K562 (cell line): ENCODE measurements around the gene API5. TPM values are rescaled to one million over a fixed set of nuclear protein-coding genes. Genes with fewer than 3 reads are reported as not detected.

Experiments used
- DEAF1 ChIP-seq: fragments of 450-650 bp; formaldehyde crosslinking; IDR thresholded peaks from 2 replicates; pipeline ENCODE4 v1.4.0; 2020; ENCODE audit warnings: mild to moderate bottlenecking, moderate library complexity
- DLX4 ChIP-seq: fragments of 250-450 bp; sonication (Bioruptor Pico); IDR thresholded peaks from 2 replicates; pipeline ENCODE4 v1.6.1; 2021; ENCODE audit warnings: mild to moderate bottlenecking
- ESRRB ChIP-seq: fragments of 250-450 bp; sonication (Bioruptor Pico); IDR thresholded peaks from 2 replicates; pipeline ENCODE4 v1.5.0; 2020; ENCODE audit warnings: mild to moderate bottlenecking, moderate library complexity, borderline replicate concordance
- GATAD2A ChIP-seq: fragments of 450-650 bp; IDR thresholded peaks from 2 replicates; pipeline ENCODE4 v1.6.1; 2017
- GTF2A2 ChIP-seq: IDR thresholded peaks from 2 replicates; pipeline ENCODE4 v1.6.1; 2016; ENCODE audit warnings: mild to moderate bottlenecking, missing genetic modification characterization, missing compliant biosample characterization
- HMG20A ChIP-seq: fragments of 450-650 bp; formaldehyde crosslinking; conservative IDR thresholded peaks from 2 replicates; pipeline ENCODE4 v1.4.0; 2020; ENCODE audit warnings: mild to moderate bottlenecking, mixed read lengths
- HMGN3 ChIP-seq: IDR thresholded peaks from 2 replicates; pipeline ENCODE4 v1.6.1; 2011; ENCODE audit warnings: borderline replicate concordance, low read depth, mild to moderate bottlenecking, mixed read lengths, low read length; ENCODE audit not compliant: insufficient read length; ENCODE audit errors: extremely low read depth
- KDM1A ChIP-seq, 2 experiments: fragments of 450-650 bp; IDR thresholded peaks; 2 replicates each; pipeline ENCODE4 v1.6.1; 2016; ENCODE audit warnings: mild to moderate bottlenecking in 2 of 2
- KDM4B ChIP-seq, 2 experiments: fragments of 450-650 bp in 1 of 2; sonication (generic) in 1 of 2; IDR thresholded peaks; 2 replicates each; pipeline ENCODE4 v1.6.1; 2016 to 2017; ENCODE audit warnings: borderline replicate concordance in 2 of 2, antibody characterized with exemption in 1 of 2, low read depth in 1 of 2, mild to moderate bottlenecking in 1 of 2
- NCOA1 ChIP-seq: fragments of 450-650 bp; IDR thresholded peaks from 2 replicates; pipeline ENCODE4 v1.6.1; 2016; ENCODE audit warnings: low read depth
- NCOR1 ChIP-seq: fragments of 450-650 bp; IDR thresholded peaks from 2 replicates; pipeline ENCODE4 v1.6.1; 2016; ENCODE audit warnings: mild to moderate bottlenecking, moderate library complexity
- PHF8 ChIP-seq: fragments of 200-600 bp; sonication (generic); IDR thresholded peaks from 2 replicates; pipeline ENCODE4 v1.6.1; 2012; ENCODE audit warnings: mixed run types, mild to moderate bottlenecking, inconsistent platforms, low read length, moderate library complexity, borderline replicate concordance
- POLR2G ChIP-seq: fragments of 200-400 bp; formaldehyde crosslinking; IDR thresholded peaks from 2 replicates; pipeline ENCODE4 v1.6.1; 2017; ENCODE audit warnings: low read depth, mild to moderate bottlenecking, antibody characterized with exemption, low read length, moderate library complexity
- PTBP1 ChIP-seq: fragments of 200-400 bp; formaldehyde crosslinking; IDR thresholded peaks from 2 replicates; pipeline ENCODE4 v1.6.1; 2017; ENCODE audit warnings: low read depth, low read length
- PTRF ChIP-seq: fragments of 450-650 bp; IDR thresholded peaks from 2 replicates; pipeline ENCODE4 v1.6.1; 2016; ENCODE audit warnings: mild to moderate bottlenecking, missing genetic modification characterization, missing compliant biosample characterization
- PYGO2 ChIP-seq: fragments of 450-650 bp; IDR thresholded peaks from 2 replicates; pipeline ENCODE4 v1.6.1; 2016; ENCODE audit warnings: mild to moderate bottlenecking, missing genetic modification characterization, moderate library complexity, missing compliant biosample characterization
- SMAD3 ChIP-seq: fragments of 450-650 bp; formaldehyde crosslinking; conservative IDR thresholded peaks from 2 replicates; pipeline ENCODE4 v1.4.0; 2020; ENCODE audit warnings: mild to moderate bottlenecking
- SP1 ChIP-seq: sonication (generic); formaldehyde crosslinking; IDR thresholded peaks from 2 replicates; pipeline ENCODE4 v1.8.1; 2022; ENCODE audit warnings: mild to moderate bottlenecking, missing genetic modification reagents
- ZNF707 ChIP-seq: fragments of 250-450 bp; sonication (Bioruptor Pico); conservative IDR thresholded peaks from 2 replicates; pipeline ENCODE4 v1.8.0; 2022; ENCODE audit warnings: inconsistent platforms, mild to moderate bottlenecking, moderate library complexity
- ZNF740 ChIP-seq, 3 experiments: fragments of 200-800 bp in 1 of 3; sonication (Bioruptor generic) in 1 of 3; sonication (generic) in 1 of 3; formaldehyde crosslinking in 1 of 3; IDR thresholded peaks; 2 replicates each; pipeline versions ENCODE4 v1.6.1 to v1.8.0; 2016 to 2022; ENCODE audit warnings: mild to moderate bottlenecking in 2 of 3, missing compliant biosample characterization in 2 of 3, missing genetic modification characterization in 2 of 3, missing genetic modification reagents in 1 of 3
- polyA plus RNA-seq, 8 experiments: library from polyadenylated mRNA; depleted of rRNA in 4 of 8; stranded (reverse) in 5 of 8; unstranded in 3 of 8; fragments of >200 nt; fragmentation: Nextera tagmentation in 2 of 8; fragmentation: Illumina TruSeq in 1 of 8; extraction: Ambion mirVana in 2 of 8; extraction: Trizol in 1 of 8; gene quantifications; 2 replicates each; pipeline versions ENCODE4 v1.2.1 to v1.2.3, GENCODE V29; 2011 to 2014; ENCODE audit warnings: inconsistent platforms in 1 of 8, missing spikeins in 1 of 8
- total RNA-seq, 7 experiments: library from RNA; depleted of rRNA in 6 of 7; stranded (reverse); fragments of >200 nt in 6 of 7; fragmentation: Illumina TruSeq in 2 of 7; extraction: Trizol in 2 of 7; gene quantifications; 2 replicates each; pipeline versions ENCODE4 v1.2.1 to v1.2.3, GENCODE V29; 2011 to 2021; ENCODE audit warnings: low replicate concordance in 1 of 7
- TF ChIP-seq, protein P1 (sequence below): sonication (generic); formaldehyde crosslinking; IDR thresholded peaks from 2 replicates; pipeline ENCODE4 v1.8.1; 2022; ENCODE audit warnings: missing genetic modification reagents
- TF ChIP-seq, protein P2 (sequence below): IDR thresholded peaks from 2 replicates; pipeline ENCODE4 v1.6.1; 2014; ENCODE audit warnings: antibody characterized with exemption

The API5 gene
- total and polyA plus RNA-seq, 9 of the 15 experiments (the other 6 are each of a cell fraction or from before 2014, with no cell fraction given) = 59.8 to 146 (median 123) TPM

GRCh38 chr11:43311791-43312607, at the start of gene API5 (continued):
- TF ChIP-seq ZNF740 (CRISPR knock-in tag; IDR thresholded peaks at IDR 0.05) (peak; percentile 99), ZNF740 (tag; IDR thresholded peaks at IDR 0.05) (peak in 1 of 2 experiments; percentile 99; a peak in 2 of 4 replicates), SMAD3 (CRISPR knock-in tag) (0 out of 2 replicates have a peak, but pooled peaks have one; percentile 43), PTBP1 (no peak), PTRF (no peak), NCOA1 (no peak), PHF8 (peak; percentile 97), HMG20A (no peak), POLR2G (peak; percentile 96), ZNF707 (CRISPR knock-in tag) (no peak), NCOR1 (peak; percentile 23; the same call in 1 of the 2 replicates), GATAD2A (no peak), PYGO2 (tag) (no peak), DLX4 (CRISPR knock-in tag) (no peak), KDM4B (IDR thresholded peaks at IDR 0.05; ENCODE audit: borderline replicate concordance in 2 of 2, low read depth in 1 of 2) (peak in 1 of 2 experiments; percentile 66; a peak in 1 of 4 replicates), KDM1A (IDR thresholded peaks at IDR 0.05) (no peak), HMGN3 (peak; percentile 92), DEAF1 (0 out of 2 replicates have a peak, but pooled peaks have one; percentile 22), ESRRB (CRISPR knock-in tag) (no peak), SP1 (CRISPR knock-in tag) (peak; percentile 76), GTF2A2 (tag) (no peak)
- TF ChIP-seq, protein P1, sequence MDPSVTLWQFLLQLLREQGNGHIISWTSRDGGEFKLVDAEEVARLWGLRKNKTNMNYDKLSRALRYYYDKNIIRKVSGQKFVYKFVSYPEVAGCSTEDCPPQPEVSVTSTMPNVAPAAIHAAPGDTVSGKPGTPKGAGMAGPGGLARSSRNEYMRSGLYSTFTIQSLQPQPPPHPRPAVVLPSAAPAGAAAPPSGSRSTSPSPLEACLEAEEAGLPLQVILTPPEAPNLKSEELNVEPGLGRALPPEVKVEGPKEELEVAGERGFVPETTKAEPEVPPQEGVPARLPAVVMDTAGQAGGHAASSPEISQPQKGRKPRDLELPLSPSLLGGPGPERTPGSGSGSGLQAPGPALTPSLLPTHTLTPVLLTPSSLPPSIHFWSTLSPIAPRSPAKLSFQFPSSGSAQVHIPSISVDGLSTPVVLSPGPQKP (CRISPR knock-in tag) = no peak
- TF ChIP-seq, protein P2, sequence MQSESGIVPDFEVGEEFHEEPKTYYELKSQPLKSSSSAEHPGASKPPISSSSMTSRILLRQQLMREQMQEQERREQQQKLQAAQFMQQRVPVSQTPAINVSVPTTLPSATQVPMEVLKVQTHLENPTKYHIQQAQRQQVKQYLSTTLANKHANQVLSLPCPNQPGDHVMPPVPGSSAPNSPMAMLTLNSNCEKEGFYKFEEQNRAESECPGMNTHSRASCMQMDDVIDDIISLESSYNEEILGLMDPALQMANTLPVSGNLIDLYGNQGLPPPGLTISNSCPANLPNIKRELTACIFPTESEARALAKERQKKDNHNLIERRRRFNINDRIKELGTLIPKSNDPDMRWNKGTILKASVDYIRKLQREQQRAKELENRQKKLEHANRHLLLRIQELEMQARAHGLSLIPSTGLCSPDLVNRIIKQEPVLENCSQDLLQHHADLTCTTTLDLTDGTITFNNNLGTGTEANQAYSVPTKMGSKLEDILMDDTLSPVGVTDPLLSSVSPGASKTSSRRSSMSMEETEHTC = no peak
